Left lung (tissue), 10 donors: Measurements from ENCODE around the gene PDGFC. TPM values are rescaled to one million over a fixed set of nuclear protein-coding genes. Genes with fewer than 3 reads are reported as not detected.
A peak's percentile ranks its signal among the peaks of the same experiment; 100 is the strongest.

Source experiments
- ATAC-seq: fragments of 200-7000 bp; cut with Tn5 transposase; one replicate; pipeline ENCODE4 v1.9.1; 2020; ENCODE audit warnings: moderate library complexity
- DNase-seq, 4 donors: peaks; one replicate each; pipeline ENCODE4 v3.0.0-alpha.2; 2013 to 2020
- H3K27ac ChIP-seq, 2 donors: fragments of 200-600 bp; sonication (generic) in 1 of 2; one replicate each; pipeline versions ENCODE4 v1.5.0 to v1.8.0; 2020 to 2021
- H3K27me3 ChIP-seq, 2 donors: fragments of 200-600 bp; sonication (generic) in 1 of 2; one replicate each; pipeline versions ENCODE4 v1.5.0 to v1.8.0; 2020 to 2021
- H3K36me3 ChIP-seq, 2 donors: fragments of 200-600 bp; sonication (generic) in 1 of 2; one replicate each; pipeline versions ENCODE4 v1.5.0 to v1.8.0; 2020 to 2021
- H3K4me1 ChIP-seq, 2 donors: fragments of 200-600 bp; one replicate each; pipeline ENCODE4 v1.8.0; 2021
- H3K4me3 ChIP-seq, 2 donors: fragments of 200-600 bp; sonication (generic) in 1 of 2; one replicate each; pipeline versions ENCODE4 v1.5.0 to v1.8.0; 2020 to 2021; ENCODE audit warnings: mild to moderate bottlenecking in 1 of 2
- H3K9me3 ChIP-seq, 2 donors: fragments of 200-600 bp; sonication (generic) in 1 of 2; one replicate each; pipeline versions ENCODE4 v1.5.0 to v1.8.0; 2020 to 2021
- CTCF ChIP-seq, 2 donors: fragments of 200-600 bp; sonication (generic) in 1 of 2; IDR thresholded peaks; one replicate each; pipeline versions ENCODE4 v1.5.0 to v1.8.0; 2021; ENCODE audit warnings: antibody characterized with exemption in 2 of 2
- intact Hi-C, 2 donors: fragments of 100-400 bp; cut with DNase I; formaldehyde crosslinking; loops; one replicate each; pipeline versions ENCODE4 v1.11.2 to v1.14.2; 2022
- polyA plus RNA-seq, 6 donors: library from polyadenylated mRNA; unstranded; fragments of 120-200 nt; gene quantifications; one replicate each; pipeline ENCODE4 v1.2.1, GENCODE V29; 2013; ENCODE audit not compliant: insufficient read length in 6 of 6
- total RNA-seq, 2 donors: library from RNA; stranded (reverse); fragmentation: NEBNext Ultra II Directional; extraction: Animal tissue kit (Norgen Biotek cat#: 25700); gene quantifications; one replicate each; pipeline ENCODE4 v1.2.1, GENCODE V29; 2021
- donor health status: DM: no; HTN: yes; CAD: no.
- donor health status: DM: no; HTN: no; CAD: no.

The PDGFC gene
- total and polyA plus RNA-seq, 8 donors, result 22.4 to 51.6 (median 37.4) TPM

GRCh38 chr4:156976147-156976546 is 4.5 kb upstream of the PDGFC start:
- intact Hi-C loops, result no loop called here
- DNase-seq (no peak), ATAC-seq (no peak)
- H3K36me3 ChIP-seq, result no peaks in the 10 kb centered on the region
- no peak overlapping the region for H3K4me3 ChIP-seq
- no peak overlapping the region for H3K27ac ChIP-seq
- H3K27me3 ChIP-seq, result peaks cover 0 to 10% of the 10 kb centered on the region in 2 donors
- no peaks in the 10 kb centered on the region for H3K9me3 ChIP-seq
- no peak for TF ChIP-seq CTCF (IDR thresholded peaks at IDR 0.05)
- peaks cover 0 to 9% of the 10 kb centered on the region in 2 donors for H3K4me1 ChIP-seq

GRCh38 chr4:156975686-156976085 is 4.1 kb upstream of the PDGFC start:
- Histone ChIP-seq H3K4me3 (no peak overlapping the region), H3K27me3 (peaks cover 0 to 12% of the 10 kb centered on the region in 2 donors), H3K36me3 (no peaks in the 10 kb centered on the region), H3K9me3 (no peaks in the 10 kb centered on the region), H3K27ac (no peak overlapping the region), H3K4me1 (peaks cover 0 to 10% of the 10 kb centered on the region in 2 donors)
- DNase-seq (no peak), ATAC-seq (no peak)
- TF ChIP-seq CTCF (IDR thresholded peaks at IDR 0.05), result no peak
- intact Hi-C loops, result no loop called here

- peaks cover 0 to 22% of the 10 kb centered on the region in 2 donors for H3K4me1 ChIP-seq
- H3K27me3 ChIP-seq, result peaks cover 0 to 13% of the 10 kb centered on the region in 2 donors
- no peak for TF ChIP-seq CTCF (IDR thresholded peaks at IDR 0.05)
- H3K9me3 ChIP-seq, result no peaks in the 10 kb centered on the region
- no peak overlapping the region for H3K27ac ChIP-seq
- no peak overlapping the region for H3K4me3 ChIP-seq
- DNase-seq (no peak), ATAC-seq (no peak)
- no peaks in the 10 kb centered on the region for H3K36me3 ChIP-seq
- intact Hi-C loops, result no loop called here
Observed at GRCh38 chr4:156974264-156974663, 2.7 kb upstream of the PDGFC start.

GRCh38 chr4:156972379-156973015 is 898 bp upstream of the PDGFC start:
- Histone ChIP-seq H3K9me3 (no peaks in the 10 kb centered on the region), H3K4me3 (peak overlapping the region; percentile 47 to 59), H3K27ac (peak overlapping the region; percentile 78 to 91), H3K4me1 (peaks cover 4 to 39% of the 10 kb centered on the region in 2 donors), H3K27me3 (peaks cover 0 to 13% of the 10 kb centered on the region in 2 donors), H3K36me3 (no peaks in the 10 kb centered on the region)
- no peak for DNase-seq
- ATAC-seq, result peak; percentile 7
- intact Hi-C loops, result no loop called here
- TF ChIP-seq CTCF (IDR thresholded peaks at IDR 0.05), result no peak

GRCh38 chr4:156971165-156971675 is 379 bp downstream of the PDGFC start:
- Histone ChIP-seq H3K36me3 (no peaks in the 10 kb centered on the region), H3K27ac (peak overlapping the region; percentile 78 to 91), H3K9me3 (no peaks in the 10 kb centered on the region), H3K4me3 (peak overlapping the region; percentile 47 to 59), H3K27me3 (peaks cover 0 to 13% of the 10 kb centered on the region in 2 donors), H3K4me1 (peaks cover 4 to 49% of the 10 kb centered on the region in 2 donors)
- ATAC-seq (peak; percentile 26), DNase-seq (peak in 1 of 4 donors; percentile 53)
- no peak for TF ChIP-seq CTCF (IDR thresholded peaks at IDR 0.05)
- intact Hi-C loops, result no loop called here
